Colonic mucosa (tissue), 4 donors: Measurements from ENCODE around the gene NINJ1. TPM values are rescaled to one million over a fixed set of nuclear protein-coding genes. Genes with fewer than 3 reads are reported as not detected.

Experiments
- DNase-seq: peaks from one replicate; pipeline ENCODE4 v3.0.0-alpha.2; 2020
- H3K27ac ChIP-seq: fragments of 200-600 bp; one replicate; pipeline ENCODE4 v1.8.0; 2021
- H3K27me3 ChIP-seq: fragments of 200-600 bp; one replicate; pipeline ENCODE4 v1.8.0; 2021
- H3K36me3 ChIP-seq: fragments of 200-600 bp; one replicate; pipeline ENCODE4 v1.8.0; 2021
- H3K4me1 ChIP-seq: fragments of 200-600 bp; one replicate; pipeline ENCODE4 v1.8.0; 2021; ENCODE audit warnings: mild to moderate bottlenecking
- H3K4me3 ChIP-seq: fragments of 200-600 bp; one replicate; pipeline ENCODE4 v1.8.0; 2021
- H3K9ac ChIP-seq, 2 donors: one replicate each; pipeline ENCODE4 v1.7.0; 2013; ENCODE audit warnings: control low read depth in 2 of 2, low read depth in 2 of 2, low read length in 2 of 2
- H3K9me3 ChIP-seq: fragments of 200-600 bp; one replicate; pipeline ENCODE4 v1.8.0; 2021
- intact Hi-C: fragments of 100-400 bp; cut with DNase I; formaldehyde crosslinking; loops from one replicate; pipeline ENCODE4 v1.14.1; 2022
- total RNA-seq, 2 donors: library from RNA; stranded (reverse); fragmentation: NEBNext Ultra II Directional in 1 of 2; extraction: Animal tissue kit (Norgen Biotek cat#: 25700) in 1 of 2; gene quantifications; one replicate each; pipeline ENCODE4 v1.2.1, GENCODE V29; 2021
- TF ChIP-seq, protein P1 (sequence below): fragments of 200-600 bp; IDR thresholded peaks from one replicate; pipeline ENCODE4 v1.8.0; 2022; ENCODE audit warnings: antibody characterized with exemption, mild to moderate bottlenecking
- donor health status: healthy.
- donor health status: DM: no; HTN: no; CAD: no.
- donor health status: DM: no; HTN: no; CAD: no.

NINJ1 gene
- total RNA-seq, 2 donors from 2014 or later, result 24.5 to 29.4 TPM

DNA sequence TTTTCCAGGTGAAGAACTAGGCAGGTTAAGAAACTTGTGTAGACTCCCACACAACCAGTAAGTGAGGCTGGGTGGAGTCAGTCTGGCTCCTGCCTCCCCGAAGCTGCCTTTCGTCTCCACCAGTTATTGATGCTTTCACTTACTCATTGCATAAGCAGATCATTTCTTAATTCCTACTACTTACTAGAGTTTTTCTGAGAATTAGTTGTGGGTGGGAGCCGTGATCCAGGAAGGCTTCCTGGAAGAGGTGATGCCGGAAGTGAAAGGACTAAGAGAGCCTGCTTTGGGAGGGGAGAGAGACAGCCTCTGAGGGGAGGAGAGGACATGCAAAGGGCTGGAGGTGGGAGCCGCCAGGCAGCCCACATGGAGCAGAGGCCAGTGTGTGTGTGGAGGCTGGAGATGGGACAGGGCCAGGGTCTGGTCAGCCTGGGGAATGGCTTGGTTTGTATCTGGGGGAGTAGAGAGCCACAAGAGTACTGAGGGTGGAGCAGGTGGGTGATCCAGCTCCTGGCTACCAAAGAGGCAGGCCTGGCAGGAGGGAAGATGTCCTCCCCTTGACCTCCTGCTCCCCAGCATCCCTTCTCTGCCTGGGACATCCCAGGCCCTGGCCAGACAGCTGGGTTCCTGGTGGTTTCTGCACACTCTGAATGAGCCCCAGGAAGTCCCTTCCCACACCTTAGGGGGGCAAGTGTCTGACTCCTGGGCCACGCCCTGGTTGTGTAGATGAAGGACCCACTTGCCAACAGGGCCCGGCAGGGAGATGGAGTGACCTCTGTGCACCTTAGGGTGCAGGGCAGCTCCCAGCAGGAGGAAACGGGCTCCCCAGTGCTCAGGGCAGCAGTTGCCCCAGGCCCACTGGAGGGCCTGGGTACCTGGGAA lies 50.2 kb downstream of the NINJ1 start:
- DNase-seq, result peak; percentile 16
- Histone ChIP-seq H3K9me3 (no peaks in the 10 kb centered on the region), H3K4me1 (no peaks in the 10 kb centered on the region), H3K27ac (no peak overlapping the region), H3K27me3 (no peaks in the 10 kb centered on the region), H3K9ac (no peak overlapping the region), H3K36me3 (no peaks in the 10 kb centered on the region), H3K4me3 (no peak overlapping the region)
- TF ChIP-seq, protein P1, sequence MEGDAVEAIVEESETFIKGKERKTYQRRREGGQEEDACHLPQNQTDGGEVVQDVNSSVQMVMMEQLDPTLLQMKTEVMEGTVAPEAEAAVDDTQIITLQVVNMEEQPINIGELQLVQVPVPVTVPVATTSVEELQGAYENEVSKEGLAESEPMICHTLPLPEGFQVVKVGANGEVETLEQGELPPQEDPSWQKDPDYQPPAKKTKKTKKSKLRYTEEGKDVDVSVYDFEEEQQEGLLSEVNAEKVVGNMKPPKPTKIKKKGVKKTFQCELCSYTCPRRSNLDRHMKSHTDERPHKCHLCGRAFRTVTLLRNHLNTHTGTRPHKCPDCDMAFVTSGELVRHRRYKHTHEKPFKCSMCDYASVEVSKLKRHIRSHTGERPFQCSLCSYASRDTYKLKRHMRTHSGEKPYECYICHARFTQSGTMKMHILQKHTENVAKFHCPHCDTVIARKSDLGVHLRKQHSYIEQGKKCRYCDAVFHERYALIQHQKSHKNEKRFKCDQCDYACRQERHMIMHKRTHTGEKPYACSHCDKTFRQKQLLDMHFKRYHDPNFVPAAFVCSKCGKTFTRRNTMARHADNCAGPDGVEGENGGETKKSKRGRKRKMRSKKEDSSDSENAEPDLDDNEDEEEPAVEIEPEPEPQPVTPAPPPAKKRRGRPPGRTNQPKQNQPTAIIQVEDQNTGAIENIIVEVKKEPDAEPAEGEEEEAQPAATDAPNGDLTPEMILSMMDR, result no peak
- intact Hi-C loops, result no loop called here

DNA sequence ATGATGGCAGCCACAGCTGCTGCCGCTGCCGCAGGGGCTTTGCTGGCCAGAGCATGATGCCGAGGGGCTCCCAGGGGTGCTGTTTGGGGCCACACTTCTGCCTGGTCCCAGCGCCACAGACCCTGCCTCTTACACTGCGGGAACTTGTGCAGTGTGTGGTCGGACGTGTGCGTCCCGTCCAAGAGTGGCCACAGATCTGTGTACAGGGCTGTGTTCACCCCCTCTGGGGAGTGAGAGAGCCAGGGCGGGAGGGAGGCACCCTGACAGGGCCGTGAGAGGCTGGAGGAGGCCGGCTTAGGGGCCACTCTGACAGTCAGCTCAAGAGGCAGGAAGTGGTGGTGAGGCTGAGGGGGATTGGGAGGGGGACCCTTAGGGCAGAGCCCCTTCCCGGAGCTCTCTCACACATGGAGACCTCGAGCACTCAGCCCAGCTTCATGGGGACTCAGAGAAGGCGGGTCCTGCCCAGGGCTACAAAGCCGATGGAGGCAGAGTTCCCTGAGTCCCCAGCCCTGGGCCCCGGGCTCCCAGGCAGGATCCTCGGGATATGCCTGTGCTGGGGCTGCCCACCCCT lies 51.1 kb downstream of the NINJ1 start:
- Histone ChIP-seq H3K4me3 (no peak overlapping the region), H3K36me3 (no peaks in the 10 kb centered on the region), H3K27me3 (no peaks in the 10 kb centered on the region), H3K27ac (no peak overlapping the region), H3K4me1 (no peaks in the 10 kb centered on the region), H3K9me3 (no peaks in the 10 kb centered on the region), H3K9ac (no peak overlapping the region)
- peak; percentile 14 for DNase-seq
- intact Hi-C loops, result no loop called here
- TF ChIP-seq, protein P1, result no peak

DNA sequence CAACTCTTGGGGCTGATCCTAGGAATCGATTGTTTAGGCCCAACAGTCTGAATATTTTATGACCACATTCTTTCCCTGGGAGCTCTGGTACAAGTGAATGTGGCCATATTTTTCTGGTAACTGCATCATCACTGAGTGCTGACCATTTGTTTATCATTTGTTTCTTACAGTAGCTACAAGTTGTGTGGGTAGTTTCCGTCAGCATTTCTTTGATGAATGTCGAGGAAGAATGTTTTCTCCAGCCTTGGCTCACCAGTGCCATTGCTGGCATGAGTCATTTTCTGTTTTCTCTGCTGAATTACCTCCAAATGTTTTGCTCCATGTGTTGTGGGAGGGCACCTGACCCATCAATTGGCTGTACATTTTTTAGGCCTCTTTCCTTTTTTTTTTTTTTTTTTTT lies 52.1 kb downstream of the NINJ1 start:
- TF ChIP-seq, protein P1, result no peak
- intact Hi-C loops, result no loop called here
- no peaks in the 10 kb centered on the region for H3K27me3 ChIP-seq

DNA sequence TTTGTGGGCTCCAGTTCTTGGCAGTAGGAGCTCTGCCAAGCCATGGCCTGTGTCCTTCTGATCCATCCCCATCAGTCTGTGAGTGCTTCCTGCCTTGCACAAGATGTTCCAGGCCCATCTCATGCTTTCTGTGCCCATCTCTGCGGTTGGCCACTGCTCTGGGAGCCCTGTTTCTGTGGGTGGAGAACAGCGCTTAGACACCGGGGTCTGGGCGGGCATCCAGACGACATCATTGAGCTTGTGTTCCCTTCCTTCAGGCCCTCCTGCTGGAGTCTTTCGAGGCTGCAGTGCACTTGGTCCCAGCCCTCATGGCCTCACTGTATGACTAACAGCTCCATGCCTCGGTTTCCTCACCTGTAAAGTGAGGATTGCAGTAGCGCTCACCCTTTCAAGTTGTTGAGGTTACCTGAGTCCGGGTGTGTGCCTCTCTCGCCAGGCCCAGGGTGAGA lies 52.9 kb downstream of the NINJ1 start:
- Histone ChIP-seq H3K27me3 (no peaks in the 10 kb centered on the region), H3K9ac (no peak overlapping the region), H3K4me3 (no peak overlapping the region), H3K4me1 (no peaks in the 10 kb centered on the region), H3K27ac (no peak overlapping the region), H3K36me3 (no peaks in the 10 kb centered on the region), H3K9me3 (no peaks in the 10 kb centered on the region)
- peak; percentile 14 for DNase-seq
- intact Hi-C loops, result no loop called here
- TF ChIP-seq, protein P1, result no peak

More for the DNA sequence above, 52.1 kb downstream of the NINJ1 start:
- no peak overlapping the region for H3K9ac ChIP-seq
- no peaks in the 10 kb centered on the region for H3K9me3 ChIP-seq
- peak; percentile 5 for DNase-seq
- H3K27ac ChIP-seq, result no peak overlapping the region
- no peaks in the 10 kb centered on the region for H3K4me1 ChIP-seq
- no peak overlapping the region for H3K4me3 ChIP-seq
- no peaks in the 10 kb centered on the region for H3K36me3 ChIP-seq

DNA sequence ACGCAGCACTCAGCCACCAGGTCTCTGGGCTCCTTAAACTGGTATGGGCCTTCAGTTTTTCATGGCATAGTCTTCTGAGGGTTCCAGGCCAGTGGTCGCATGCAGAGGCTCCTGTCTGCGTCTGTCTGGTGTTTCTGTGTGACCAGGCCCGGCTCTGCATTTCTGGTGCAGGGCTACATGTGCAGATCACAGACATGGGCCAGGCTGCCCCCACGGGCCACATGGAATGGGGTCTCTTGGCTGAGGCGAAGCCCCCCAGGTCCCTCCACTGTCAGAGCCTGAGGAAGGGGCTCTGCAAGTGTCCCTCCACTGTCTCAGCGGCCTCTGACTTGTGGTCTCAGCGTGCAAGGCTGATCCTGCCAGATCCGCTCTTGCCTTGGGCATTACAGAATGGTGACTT lies 53.6 kb downstream of the NINJ1 start:
- Histone ChIP-seq H3K27me3 (no peaks in the 10 kb centered on the region), H3K4me1 (no peaks in the 10 kb centered on the region), H3K9me3 (no peaks in the 10 kb centered on the region), H3K4me3 (no peak overlapping the region), H3K9ac (no peak overlapping the region), H3K36me3 (no peaks in the 10 kb centered on the region), H3K27ac (no peak overlapping the region)
- intact Hi-C loops, result no loop called here
- TF ChIP-seq, protein P1, result no peak
- no peak for DNase-seq
